Heart left ventricle (tissue), 13 donors: ENCODE data around the gene KCNJ16.

ENCODE experiments used
- POLR2A ChIP-seq, 2 donors: fragments of 450-650 bp; IDR thresholded peaks; one replicate each; pipeline ENCODE4 v1.6.1; 2017; ENCODE audit warnings: antibody characterized with exemption in 2 of 2, mild to moderate bottlenecking in 2 of 2, moderate library complexity in 2 of 2
- TF ChIP-seq, protein P1 (sequence below), 12 donors: fragments of 200-600 bp; sonication (generic) in 4 of 12; IDR thresholded peaks; one replicate each; pipeline versions ENCODE4 v1.5.0 to v1.8.0; 2018 to 2022; ENCODE audit warnings: antibody characterized with exemption in 12 of 12, mild to moderate bottlenecking in 5 of 12
- donor health status: ischemic (EF 13 %, LVEDD 7.1; RV severe dilation, severe dysfunction).
- donor health status: DM: no; HTN: yes; CAD: no.
- donor health status: DM: no; HTN: no; CAD: no.
- donor health status: ischemic (EF 25% LVEDD 6.9; RV normal size, moderate dysfunction).
- donor health status: ischemic (EF 25% LVEDD 5.7; RV mildly dilated, moderate dysfunction).
- donor health status: ischemic (EF 35%, LVEDD 5.7; RV mildly dilated, moderate dysfunction).
- donor health status: nonischemic (EF 11% LVEDD 7.7; RV severe dilation, severe dysfunction).
- donor health status: DM: yes; HTN: yes; CAD: no.
- donor health status: PGD.
- donor health status: ischemic (EF 29% LVEDD 5.4; RV normal size, mild dysfunction).
- donor health status: nonischemic (EF 23%, LVEDD 6.1; RV moderate dilation, normal function).

DNA sequence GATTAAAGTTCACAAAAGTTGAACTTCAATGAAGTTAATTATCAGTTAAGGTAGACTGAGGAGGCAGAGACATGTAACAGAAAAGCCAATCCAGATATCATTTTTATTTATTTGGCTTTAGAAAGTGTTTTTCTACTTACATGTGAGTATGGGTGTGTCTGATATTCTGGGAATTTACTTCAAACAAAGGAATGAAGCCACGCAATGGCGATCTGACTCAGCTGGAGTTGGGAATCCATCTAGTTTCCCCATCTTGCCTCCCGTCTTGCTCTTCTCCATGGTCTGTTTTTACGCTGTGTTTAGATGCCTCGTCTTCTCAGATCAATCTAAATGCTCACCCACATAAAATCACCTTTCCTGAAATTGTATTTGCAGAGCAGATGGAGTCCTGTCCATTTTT, 1.7 kb upstream of the KCNJ16 start:
- TF ChIP-seq, protein P1, sequence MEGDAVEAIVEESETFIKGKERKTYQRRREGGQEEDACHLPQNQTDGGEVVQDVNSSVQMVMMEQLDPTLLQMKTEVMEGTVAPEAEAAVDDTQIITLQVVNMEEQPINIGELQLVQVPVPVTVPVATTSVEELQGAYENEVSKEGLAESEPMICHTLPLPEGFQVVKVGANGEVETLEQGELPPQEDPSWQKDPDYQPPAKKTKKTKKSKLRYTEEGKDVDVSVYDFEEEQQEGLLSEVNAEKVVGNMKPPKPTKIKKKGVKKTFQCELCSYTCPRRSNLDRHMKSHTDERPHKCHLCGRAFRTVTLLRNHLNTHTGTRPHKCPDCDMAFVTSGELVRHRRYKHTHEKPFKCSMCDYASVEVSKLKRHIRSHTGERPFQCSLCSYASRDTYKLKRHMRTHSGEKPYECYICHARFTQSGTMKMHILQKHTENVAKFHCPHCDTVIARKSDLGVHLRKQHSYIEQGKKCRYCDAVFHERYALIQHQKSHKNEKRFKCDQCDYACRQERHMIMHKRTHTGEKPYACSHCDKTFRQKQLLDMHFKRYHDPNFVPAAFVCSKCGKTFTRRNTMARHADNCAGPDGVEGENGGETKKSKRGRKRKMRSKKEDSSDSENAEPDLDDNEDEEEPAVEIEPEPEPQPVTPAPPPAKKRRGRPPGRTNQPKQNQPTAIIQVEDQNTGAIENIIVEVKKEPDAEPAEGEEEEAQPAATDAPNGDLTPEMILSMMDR (IDR thresholded peaks at IDR 0.05): no peak
- no peak for TF ChIP-seq POLR2A (IDR thresholded peaks at IDR 0.05)
